ENCODE results near the gene UROC1. TPM values are rescaled to one million over a fixed set of nuclear protein-coding genes. Genes with fewer than 3 reads are reported as not detected.

Gene UROC1
- total RNA-seq, 1 experiment from 2014 or later = not detected

DNA sequence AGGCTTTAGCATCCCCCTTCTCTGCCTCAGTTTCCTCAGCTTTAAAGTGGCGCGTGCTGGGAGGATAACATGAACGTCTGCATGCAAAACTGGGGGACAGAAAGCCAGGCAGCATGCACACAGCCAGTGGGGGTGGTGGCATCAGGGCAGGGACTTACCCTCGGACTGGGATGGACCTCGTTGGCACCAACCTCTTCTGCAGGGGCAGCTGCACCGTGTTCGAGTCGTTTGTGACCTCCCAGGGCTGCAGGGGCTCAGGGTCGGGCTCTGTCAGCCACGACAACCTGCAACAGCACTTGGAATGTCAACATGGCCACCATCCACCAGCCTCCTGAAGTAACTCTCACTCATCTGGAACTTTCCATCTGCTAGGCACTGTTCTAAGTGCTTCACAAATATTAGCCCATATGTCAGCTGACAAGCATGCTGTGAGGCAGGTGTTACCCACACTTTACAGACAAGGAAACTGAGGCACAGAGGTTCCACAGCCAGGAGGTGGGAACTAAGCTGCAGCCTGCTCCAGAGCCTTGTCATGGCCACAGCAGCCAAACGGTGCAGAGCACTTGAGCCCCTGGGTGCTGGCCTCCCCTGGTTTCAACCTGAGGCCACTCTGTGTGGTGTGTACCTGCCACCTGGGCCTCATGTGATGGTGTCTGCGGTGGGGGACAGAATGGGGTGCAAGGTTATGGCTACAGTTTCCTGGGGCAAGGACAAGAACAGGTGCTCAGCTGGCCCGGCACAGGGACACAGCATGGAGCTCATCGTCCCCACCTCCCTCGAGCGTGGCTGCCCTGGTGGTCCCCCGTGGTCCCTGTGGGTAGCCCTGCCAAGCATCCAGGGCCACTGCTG lies 34.5 kb upstream of the UROC1 start:
- H3K36me3 Mint-ChIP-seq (ENCODE audit: insufficient read depth, unreplicated experiment) = no peaks in the 10 kb centered on the region
- TF ChIP-seq, protein P1, sequence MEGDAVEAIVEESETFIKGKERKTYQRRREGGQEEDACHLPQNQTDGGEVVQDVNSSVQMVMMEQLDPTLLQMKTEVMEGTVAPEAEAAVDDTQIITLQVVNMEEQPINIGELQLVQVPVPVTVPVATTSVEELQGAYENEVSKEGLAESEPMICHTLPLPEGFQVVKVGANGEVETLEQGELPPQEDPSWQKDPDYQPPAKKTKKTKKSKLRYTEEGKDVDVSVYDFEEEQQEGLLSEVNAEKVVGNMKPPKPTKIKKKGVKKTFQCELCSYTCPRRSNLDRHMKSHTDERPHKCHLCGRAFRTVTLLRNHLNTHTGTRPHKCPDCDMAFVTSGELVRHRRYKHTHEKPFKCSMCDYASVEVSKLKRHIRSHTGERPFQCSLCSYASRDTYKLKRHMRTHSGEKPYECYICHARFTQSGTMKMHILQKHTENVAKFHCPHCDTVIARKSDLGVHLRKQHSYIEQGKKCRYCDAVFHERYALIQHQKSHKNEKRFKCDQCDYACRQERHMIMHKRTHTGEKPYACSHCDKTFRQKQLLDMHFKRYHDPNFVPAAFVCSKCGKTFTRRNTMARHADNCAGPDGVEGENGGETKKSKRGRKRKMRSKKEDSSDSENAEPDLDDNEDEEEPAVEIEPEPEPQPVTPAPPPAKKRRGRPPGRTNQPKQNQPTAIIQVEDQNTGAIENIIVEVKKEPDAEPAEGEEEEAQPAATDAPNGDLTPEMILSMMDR (IDR thresholded peaks at IDR 0.05; ENCODE audit: unreplicated experiment) = no peak
- ChIA-PET CTCF (no interaction called here), POLR2A (interaction anchor here (0.6 kb wide), 1 partner anchor 49 kb away, joined by 3 read pairs; no protein-coding TSS in a partner anchor)
- H3K4me1 Mint-ChIP-seq (ENCODE audit: insufficient read depth, unreplicated experiment) = no peaks in the 10 kb centered on the region
- no TSS peak for BruUV-seq (replicated peaks)
- H3K4me3 Mint-ChIP-seq (ENCODE audit: unreplicated experiment) = no peak overlapping the region
- H3K9me3 Mint-ChIP-seq (ENCODE audit: unreplicated experiment) = no peaks in the 10 kb centered on the region
- no peak overlapping the region for H3K27ac Mint-ChIP-seq (ENCODE audit: low read depth, unreplicated experiment)
- H3K27me3 Mint-ChIP-seq (ENCODE audit: insufficient read depth, unreplicated experiment) = peaks cover 41% of the 10 kb centered on the region
- DNase-seq (ENCODE audit: unreplicated experiment) = no peak
- intact Hi-C loops (cut with micrococcal nuclease) = no loop called here

DNA sequence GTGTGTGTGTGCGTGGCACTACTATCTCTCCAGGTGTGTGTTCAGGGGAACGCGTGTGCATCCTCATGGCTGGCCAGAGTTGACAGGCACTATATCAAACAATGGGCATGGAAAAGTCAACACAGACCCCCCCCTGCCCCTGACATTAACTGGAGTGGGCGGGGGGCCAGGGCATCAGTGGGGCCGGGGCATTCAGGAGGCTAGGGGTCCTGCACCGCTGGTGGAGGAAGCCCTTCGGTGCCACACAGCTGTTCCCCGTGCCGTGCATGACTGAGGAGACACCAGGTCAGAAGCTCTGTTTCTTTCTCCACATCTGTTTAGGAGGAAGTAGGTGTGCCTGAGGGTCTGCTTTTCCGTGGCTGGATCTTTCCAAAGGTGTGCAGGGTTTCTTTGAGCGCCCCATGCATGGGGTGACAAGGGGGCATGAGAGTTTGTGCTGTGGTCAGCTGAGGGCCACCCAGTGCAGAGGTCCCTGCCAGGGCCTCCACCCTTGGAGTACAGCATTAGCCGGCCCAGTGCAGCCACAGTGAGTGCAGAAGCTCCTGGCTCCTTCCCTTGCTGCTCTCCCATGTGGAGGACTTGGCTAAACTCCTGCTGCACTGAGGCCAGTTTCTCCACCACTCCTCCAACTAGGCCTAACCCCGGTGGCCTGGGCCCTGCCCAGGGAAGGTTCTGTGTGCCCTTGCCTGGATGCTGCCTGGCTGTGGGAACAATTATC lies 33.7 kb upstream of the UROC1 start:
- H3K27ac Mint-ChIP-seq (ENCODE audit: low read depth, unreplicated experiment) = no peak overlapping the region
- DNase-seq (ENCODE audit: unreplicated experiment) = no peak

DNA sequence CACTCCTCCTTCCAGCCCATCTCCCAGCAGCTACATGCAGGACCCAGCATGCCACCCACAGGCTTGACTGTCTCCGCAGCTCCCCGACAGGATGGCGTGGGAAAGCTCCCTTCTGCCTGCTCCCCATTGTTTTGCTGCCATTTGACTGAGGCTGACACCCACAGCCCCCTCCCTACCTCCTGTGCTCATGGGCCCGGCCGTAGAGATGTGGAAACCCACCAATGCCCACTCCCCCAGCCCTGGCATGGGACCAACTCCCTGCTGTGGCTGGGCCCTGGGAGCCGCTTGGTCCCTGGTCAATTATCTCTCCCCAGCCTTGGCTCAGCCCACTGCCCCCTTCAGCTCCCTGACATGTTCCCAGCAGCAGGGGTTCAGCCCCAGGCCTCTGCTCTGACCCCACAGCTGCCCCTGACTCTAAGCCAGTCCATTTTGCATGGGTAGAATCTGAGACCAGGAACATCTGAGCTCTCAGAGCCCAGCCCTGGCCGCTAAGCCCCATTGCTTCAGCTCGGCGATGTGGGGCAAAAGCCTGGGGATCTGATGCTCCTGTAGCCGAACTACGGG lies 33.0 kb upstream of the UROC1 start:
- intact Hi-C loops (cut with micrococcal nuclease) = no loop called here
- Mint-ChIP-seq H3K36me3 (ENCODE audit: insufficient read depth, unreplicated experiment) (no peaks in the 10 kb centered on the region), H3K4me3 (ENCODE audit: unreplicated experiment) (no peak overlapping the region), H3K27ac (ENCODE audit: low read depth, unreplicated experiment) (no peak overlapping the region), H3K4me1 (ENCODE audit: insufficient read depth, unreplicated experiment) (no peaks in the 10 kb centered on the region), H3K27me3 (ENCODE audit: insufficient read depth, unreplicated experiment) (peaks cover 51% of the 10 kb centered on the region), H3K9me3 (ENCODE audit: unreplicated experiment) (no peaks in the 10 kb centered on the region)
- BruUV-seq (replicated peaks) = no TSS peak
- ChIA-PET CTCF (no interaction called here), POLR2A (no interaction called here)
- DNase-seq (ENCODE audit: unreplicated experiment) = no peak
- TF ChIP-seq, protein P1 (IDR thresholded peaks at IDR 0.05; ENCODE audit: unreplicated experiment) = no peak

More for the DNA sequence above, 33.7 kb upstream of the UROC1 start:
- Mint-ChIP-seq H3K9me3 (ENCODE audit: unreplicated experiment) (no peaks in the 10 kb centered on the region), H3K27me3 (ENCODE audit: insufficient read depth, unreplicated experiment) (peaks cover 49% of the 10 kb centered on the region), H3K36me3 (ENCODE audit: insufficient read depth, unreplicated experiment) (no peaks in the 10 kb centered on the region), H3K4me3 (ENCODE audit: unreplicated experiment) (no peak overlapping the region), H3K4me1 (ENCODE audit: insufficient read depth, unreplicated experiment) (no peaks in the 10 kb centered on the region)
- TF ChIP-seq, protein P1 (IDR thresholded peaks at IDR 0.05; ENCODE audit: unreplicated experiment) = no peak
- CTCF ChIA-PET = no interaction called here
- BruUV-seq (replicated peaks) = no TSS peak
- POLR2A ChIA-PET = interaction anchor here (0.6 kb wide), 1 partner anchor 48 kb away, joined by 3 read pairs; no protein-coding TSS in a partner anchor
- intact Hi-C loops (cut with micrococcal nuclease) = no loop called here

DNA sequence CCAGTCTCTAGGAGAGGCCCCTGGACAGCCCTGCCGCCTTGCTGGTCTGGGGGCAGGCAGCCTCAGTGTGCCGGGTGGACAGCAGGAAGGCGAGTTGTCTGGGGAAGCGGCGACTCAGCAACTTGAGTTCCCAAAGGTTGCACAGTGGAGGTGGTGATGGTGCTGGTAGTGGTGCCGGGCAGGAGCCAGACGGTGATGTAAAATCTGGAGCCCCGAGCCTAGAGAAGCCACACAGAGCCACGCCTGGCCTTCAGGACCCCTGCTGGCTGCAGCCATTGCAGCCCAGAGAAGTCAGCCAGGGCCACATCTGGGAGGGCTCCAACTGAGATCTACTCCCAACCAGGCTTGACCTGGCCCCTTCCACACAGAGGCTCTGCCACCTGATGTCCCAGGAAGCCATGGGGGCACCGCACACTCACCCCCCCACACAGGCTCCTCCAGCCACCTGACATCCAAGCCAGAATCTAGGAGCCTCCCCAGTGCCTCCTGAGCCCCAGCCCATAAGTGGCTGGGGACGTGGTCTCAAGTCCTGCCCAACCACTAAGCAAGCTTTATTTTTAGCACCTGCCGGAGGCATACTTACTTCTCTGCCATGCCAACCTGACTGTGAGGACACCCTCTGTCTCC lies 32.4 kb upstream of the UROC1 start:
- CTCF ChIA-PET = interaction anchor here (1.0 kb wide), 1 partner anchor 27 kb away, joined by 3 read pairs; no protein-coding TSS in a partner anchor
- TF ChIP-seq, protein P1 (IDR thresholded peaks at IDR 0.05; ENCODE audit: unreplicated experiment) = no peak
- H3K27ac Mint-ChIP-seq (ENCODE audit: low read depth, unreplicated experiment) = no peak overlapping the region
- no peaks in the 10 kb centered on the region for H3K36me3 Mint-ChIP-seq (ENCODE audit: insufficient read depth, unreplicated experiment)
- no TSS peak for BruUV-seq (replicated peaks)
- no peaks in the 10 kb centered on the region for H3K4me1 Mint-ChIP-seq (ENCODE audit: insufficient read depth, unreplicated experiment)
- POLR2A ChIA-PET = no interaction called here
- intact Hi-C loops (cut with micrococcal nuclease) = no loop called here
- no peaks in the 10 kb centered on the region for H3K9me3 Mint-ChIP-seq (ENCODE audit: unreplicated experiment)
- no peak overlapping the region for H3K4me3 Mint-ChIP-seq (ENCODE audit: unreplicated experiment)
- H3K27me3 Mint-ChIP-seq (ENCODE audit: insufficient read depth, unreplicated experiment) = peaks cover 51% of the 10 kb centered on the region
- no peak for DNase-seq (ENCODE audit: unreplicated experiment)
